GM23248 (cell line): ENCODE data around the gene CDH11.

ENCODE experiments used
- EZH2 ChIP-seq: fragments of 200-600 bp; sonication (generic); IDR thresholded peaks from 2 replicates; pipeline ENCODE4 v1.6.1; 2018; ENCODE audit warnings: antibody characterized with exemption, mild to moderate bottlenecking; ENCODE audit not compliant: insufficient read depth, poor library complexity, severe bottlenecking
- EZH2phosphoT487 ChIP-seq: fragments of 200-600 bp; sonication (generic); IDR thresholded peaks from 2 replicates; pipeline ENCODE4 v1.6.1; 2018; ENCODE audit warnings: antibody characterized with exemption, moderate library complexity, mild to moderate bottlenecking, low read depth; ENCODE audit not compliant: insufficient read depth

- TF ChIP-seq EZH2 (no peak), EZH2phosphoT487 (no peak)
These were observed 64.7 kb downstream of the CDH11 start for GRCh38 chr16:65057184-65057583.
